ENCODE data around the gene KDR.

KDR gene

GRCh38 chr4:55122235-55122634, 3.2 kb downstream of the KDR start:
- DNase-seq: no peak

- no peak for DNase-seq
Measured at GRCh38 chr4:55121246-55121645, 4.1 kb downstream of the KDR start.

GRCh38 chr4:55118397-55118796, 7.0 kb downstream of the KDR start:
- DNase-seq: no peak

- no peak for DNase-seq
Measured at GRCh38 chr4:55117511-55117910, 7.9 kb downstream of the KDR start.

GRCh38 chr4:55116450-55116849, 8.9 kb downstream of the KDR start:
- DNase-seq: no peak

GRCh38 chr4:55111601-55112000, 13.8 kb downstream of the KDR start:
- no peak for DNase-seq

GRCh38 chr4:55110131-55110530, 15.3 kb downstream of the KDR start:
- DNase-seq: no peak

- DNase-seq: no peak
Measured at GRCh38 chr4:55107054-55107453, 18.3 kb downstream of the KDR start.

- no peak for DNase-seq
Measured at GRCh38 chr4:55103224-55103623, 22.2 kb downstream of the KDR start.

- DNase-seq: no peak
Measured at GRCh38 chr4:55099816-55100215, 25.6 kb downstream of the KDR start.

GRCh38 chr4:55098456-55099204, 26.8 kb downstream of the KDR start:
- DNase-seq: no peak

- DNase-seq: no peak
Measured at GRCh38 chr4:55096619-55097018, 28.8 kb downstream of the KDR start.

GRCh38 chr4:55096045-55096444, 29.4 kb downstream of the KDR start:
- no peak for DNase-seq

GRCh38 chr4:55092504-55092903, 32.9 kb downstream of the KDR start:
- DNase-seq: no peak

GRCh38 chr4:55089916-55090315, 35.5 kb downstream of the KDR start:
- DNase-seq: no peak

GRCh38 chr4:55087913-55088260, 37.5 kb downstream of the KDR start:
- DNase-seq: no peak

GRCh38 chr4:55087009-55087912, 38.1 kb downstream of the KDR start:
- no peak for DNase-seq

GRCh38 chr4:55086578-55086977, 38.8 kb downstream of the KDR start:
- no peak for DNase-seq

GRCh38 chr4:55083735-55084134, 41.7 kb downstream of the KDR start:
- no peak for DNase-seq

- no peak for DNase-seq
Measured at GRCh38 chr4:55082756-55083155, 42.6 kb downstream of the KDR start.

- DNase-seq: no peak
Measured at GRCh38 chr4:55080174-55080865, 45.1 kb downstream of the KDR start.

- no peak for DNase-seq
Measured at GRCh38 chr4:55079451-55080173, 45.8 kb downstream of the KDR start.

GRCh38 chr4:55078987-55079386, 46.4 kb downstream of the KDR start:
- DNase-seq: no peak

Measured in T-helper 9 cell (primary cell).